CD4-positive, alpha-beta memory T cell (primary cell): ENCODE measurements around the gene SPSB3. TPM values are rescaled to one million over a fixed set of nuclear protein-coding genes. Genes with fewer than 3 reads are reported as not detected.

Experiments
- CTCF ChIA-PET: fragments of 350-600 bp; sonication (Branson Sonifier 250); formaldehyde crosslinking; loops from one replicate; lab custom pipeline; 2021; ENCODE audit warnings: inconsistent platforms; ENCODE audit not compliant: partially characterized antibody; lab: Charles Lee
- POLR2A ChIA-PET: fragments of 350-600 bp; sonication (Branson Sonifier 250); formaldehyde crosslinking; loops from one replicate; lab custom pipeline; 2021; ENCODE audit not compliant: partially characterized antibody; lab: Charles Lee
- DNase-seq, 5 donors: peaks; one replicate each; pipeline versions ENCODE4 v3.0.0 to v3.0.0-alpha.2; 2020 to 2022; ENCODE audit warnings: mixed read lengths in 1 of 5
- H3K27ac ChIP-seq: one replicate; pipeline ENCODE4 v1.7.0; 2013; ENCODE audit warnings: low read depth, low read length
- H3K27me3 ChIP-seq: 2 replicates; pipeline ENCODE4 v1.7.0; 2013; ENCODE audit warnings: mild to moderate bottlenecking, low read length, moderate library complexity; ENCODE audit not compliant: insufficient read depth
- H3K36me3 ChIP-seq: 2 replicates; pipeline ENCODE4 v1.7.0; 2013; ENCODE audit warnings: mild to moderate bottlenecking, low read length, moderate library complexity; ENCODE audit not compliant: insufficient read depth
- H3K4me1 ChIP-seq: 2 replicates; pipeline ENCODE4 v1.7.0; 2013; ENCODE audit warnings: mild to moderate bottlenecking, low read length, moderate library complexity; ENCODE audit not compliant: insufficient read depth
- H3K4me3 ChIP-seq, 2 donors: one replicate each; pipeline ENCODE4 v1.7.0; 2013; ENCODE audit warnings: low read length in 2 of 2, mild to moderate bottlenecking in 1 of 2
- H3K9me3 ChIP-seq, 2 donors: one replicate each; pipeline ENCODE4 v1.7.0; 2013; ENCODE audit warnings: low read length in 2 of 2, control low read depth in 1 of 2; ENCODE audit not compliant: control insufficient read depth in 1 of 2
- H3K27ac Mint-ChIP-seq, 7 donors: one replicate each; pipeline ENCODE4 v1.8.0; 2020 to 2021; ENCODE audit warnings: mixed read lengths in 7 of 7, mild to moderate bottlenecking in 6 of 7, inconsistent platforms in 3 of 7, moderate library complexity in 3 of 7
- H3K27me3 Mint-ChIP-seq, 2 donors: one replicate each; pipeline ENCODE4 v1.8.0; 2020 to 2021; ENCODE audit warnings: mixed read lengths in 2 of 2
- H3K36me3 Mint-ChIP-seq, 2 donors: one replicate each; pipeline ENCODE4 v1.8.0; 2020 to 2021; ENCODE audit warnings: mixed read lengths in 2 of 2, inconsistent platforms in 1 of 2, mild to moderate bottlenecking in 1 of 2
- H3K4me1 Mint-ChIP-seq, 4 donors: one replicate each; pipeline ENCODE4 v1.8.0; 2020 to 2021; ENCODE audit warnings: mixed read lengths in 4 of 4, mild to moderate bottlenecking in 1 of 4
- H3K4me3 Mint-ChIP-seq, 8 donors: one replicate each; pipeline ENCODE4 v1.8.0; 2020 to 2021; ENCODE audit warnings: mixed read lengths in 8 of 8, mild to moderate bottlenecking in 7 of 8, moderate library complexity in 6 of 8, inconsistent platforms in 3 of 8
- H3K9me3 Mint-ChIP-seq, 8 donors: one replicate each; pipeline ENCODE4 v1.8.0; 2020 to 2021; ENCODE audit warnings: mixed read lengths in 8 of 8, mild to moderate bottlenecking in 5 of 8, inconsistent platforms in 3 of 8, moderate library complexity in 1 of 8
- intact Hi-C: fragments of 100-400 bp; cut with micrococcal nuclease; formaldehyde crosslinking; loops from one replicate; pipeline ENCODE4 v1.15.1; 2023
- polyA plus RNA-seq, 2 donors: library from polyadenylated mRNA; unstranded; fragments of 300-500 nt; fragmentation: Illumina TruSeq; gene quantifications; one replicate each; pipeline ENCODE4 v1.2.3, GENCODE V29; 2021
- total RNA-seq, 2 experiments: library from RNA; stranded (reverse); gene quantifications; one replicate each; pipeline ENCODE4 v1.2.3, GENCODE V29; 2021

The SPSB3 gene
- total and polyA plus RNA-seq, 4 experiments from 2014 or later: 56.6 to 144 (median 103) TPM

DNA sequence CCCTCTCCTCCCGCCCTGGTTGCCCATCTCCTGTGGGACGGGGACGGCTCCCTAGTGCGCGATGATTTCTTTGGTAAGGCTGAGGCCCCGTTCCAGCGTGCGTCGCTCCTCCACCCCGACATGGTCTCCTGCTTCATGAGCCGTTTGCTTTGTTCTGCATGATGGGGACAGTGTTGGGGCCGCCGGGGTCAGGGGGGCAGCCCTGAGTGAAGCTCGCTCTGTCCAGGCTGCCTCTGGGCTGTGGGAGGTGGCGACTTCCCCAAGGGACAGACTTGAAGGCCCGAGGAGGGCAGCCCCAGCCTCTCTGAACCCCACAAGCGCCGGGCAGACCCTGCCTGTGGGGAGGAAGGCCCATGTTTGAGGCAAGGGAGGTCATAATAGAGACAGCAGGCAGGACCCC is 23.4 kb downstream of the SPSB3 start:
- Histone ChIP-seq H3K4me3 (no peak overlapping the region), H3K4me1 (peaks cover 9% of the 10 kb centered on the region), H3K36me3 (peaks cover 12% of the 10 kb centered on the region), H3K27ac (no peak overlapping the region), H3K9me3 (no peaks in the 10 kb centered on the region), H3K27me3 (no peaks in the 10 kb centered on the region)
- peak overlapping the region in 1 of 7 donors; percentile 37 for H3K27ac Mint-ChIP-seq
- CTCF ChIA-PET: no interaction called here
- H3K4me1 Mint-ChIP-seq: peaks cover 8 to 20% (median 14%) of the 10 kb centered on the region in 4 donors
- H3K27me3 Mint-ChIP-seq: no peaks in the 10 kb centered on the region
- no peak for DNase-seq
- POLR2A ChIA-PET: no interaction called here
- no peaks in the 10 kb centered on the region for H3K9me3 Mint-ChIP-seq
- peaks cover 4 to 20% of the 10 kb centered on the region in 2 donors for H3K36me3 Mint-ChIP-seq
- intact Hi-C loops: no loop called here
- no peak overlapping the region for H3K4me3 Mint-ChIP-seq

DNA sequence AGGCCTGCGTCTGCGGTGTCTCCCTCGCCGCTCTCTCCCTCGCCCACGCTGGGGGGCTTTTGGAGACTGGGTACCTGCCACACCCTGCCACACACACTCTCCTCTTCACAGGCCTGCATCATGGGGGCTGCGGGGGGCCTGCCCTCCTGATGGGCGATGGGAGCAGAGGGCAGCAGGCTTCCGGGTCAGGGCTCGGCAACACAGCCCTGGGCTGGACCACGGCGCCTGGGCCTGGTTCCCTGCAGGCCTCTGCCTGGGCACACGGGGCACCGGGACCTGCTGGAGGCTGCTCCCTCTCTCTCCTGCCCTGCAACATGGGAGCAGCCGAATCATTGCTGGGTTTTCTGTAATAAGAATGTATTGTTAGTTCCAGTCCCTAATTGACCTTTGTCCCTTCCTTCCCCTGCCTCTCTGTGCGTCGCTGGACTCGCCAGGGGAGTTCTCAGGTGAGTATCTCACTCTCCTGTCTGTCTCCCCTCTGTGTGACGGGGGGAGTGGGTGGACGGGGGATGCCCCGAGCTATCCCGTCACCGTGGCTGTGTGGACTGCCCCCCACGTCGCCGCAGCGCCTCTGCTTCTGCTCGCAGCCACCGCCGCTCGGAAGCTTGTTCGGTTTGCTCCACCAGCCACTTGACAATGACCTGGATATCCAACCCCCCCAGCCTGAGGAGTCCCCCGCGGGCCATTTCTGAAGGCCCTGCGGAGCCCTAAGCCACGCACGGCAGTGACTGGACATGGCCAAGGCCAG is 24.5 kb downstream of the SPSB3 start:
- Histone ChIP-seq H3K4me1 (peaks cover 9% of the 10 kb centered on the region), H3K4me3 (no peak overlapping the region), H3K9me3 (no peaks in the 10 kb centered on the region), H3K27ac (no peak overlapping the region), H3K36me3 (peaks cover 10% of the 10 kb centered on the region), H3K27me3 (no peaks in the 10 kb centered on the region)
- H3K9me3 Mint-ChIP-seq: no peaks in the 10 kb centered on the region
- peak overlapping the region in 1 of 8 donors; percentile 11 for H3K4me3 Mint-ChIP-seq
- DNase-seq: no peak
- peaks cover 8 to 20% (median 14%) of the 10 kb centered on the region in 4 donors for H3K4me1 Mint-ChIP-seq
- peaks cover 4 to 22% of the 10 kb centered on the region in 2 donors for H3K36me3 Mint-ChIP-seq
- intact Hi-C loops: no loop called here
- CTCF ChIA-PET: no interaction called here
- H3K27me3 Mint-ChIP-seq: no peaks in the 10 kb centered on the region
- POLR2A ChIA-PET: no interaction called here
- H3K27ac Mint-ChIP-seq: peak overlapping the region in 3 of 7 donors; percentile 22 to 46 (median 23)

DNA sequence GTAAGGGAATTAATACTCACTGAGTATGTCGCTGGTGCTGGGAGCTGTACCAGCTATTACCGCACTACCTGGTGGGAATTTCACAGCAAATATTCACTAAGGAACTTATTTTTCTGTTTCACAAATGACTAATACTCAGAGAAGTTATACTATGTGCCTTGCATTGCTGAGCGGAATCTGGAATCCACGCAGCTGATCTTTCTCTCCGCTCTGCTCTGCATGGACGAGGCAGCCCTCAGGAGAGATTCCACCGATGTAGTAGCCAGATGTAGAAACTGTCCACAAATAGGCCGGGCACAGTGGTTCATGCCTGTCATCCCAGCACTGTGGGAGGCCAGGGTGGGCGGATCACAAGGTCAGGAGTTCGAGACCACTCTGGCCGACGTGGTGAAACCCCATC is 28.2 kb downstream of the SPSB3 start:
- H3K4me3 Mint-ChIP-seq: no peak overlapping the region
- H3K27ac ChIP-seq: no peak overlapping the region
- H3K4me1 Mint-ChIP-seq: peaks cover 8 to 20% (median 14%) of the 10 kb centered on the region in 4 donors
- peaks cover 9% of the 10 kb centered on the region for H3K4me1 ChIP-seq
- H3K9me3 ChIP-seq: no peaks in the 10 kb centered on the region
- intact Hi-C loops: no loop called here
- H3K36me3 ChIP-seq: peaks cover 20% of the 10 kb centered on the region
- peaks cover 8 to 22% of the 10 kb centered on the region in 2 donors for H3K36me3 Mint-ChIP-seq
- H3K9me3 Mint-ChIP-seq: no peaks in the 10 kb centered on the region
- POLR2A ChIA-PET: no interaction called here
- H3K27me3 ChIP-seq: no peaks in the 10 kb centered on the region
- no peaks in the 10 kb centered on the region for H3K27me3 Mint-ChIP-seq
- H3K4me3 ChIP-seq: no peak overlapping the region
- CTCF ChIA-PET: no interaction called here
- no peak for DNase-seq
- H3K27ac Mint-ChIP-seq: peak overlapping the region in 1 of 7 donors; percentile 64

DNA sequence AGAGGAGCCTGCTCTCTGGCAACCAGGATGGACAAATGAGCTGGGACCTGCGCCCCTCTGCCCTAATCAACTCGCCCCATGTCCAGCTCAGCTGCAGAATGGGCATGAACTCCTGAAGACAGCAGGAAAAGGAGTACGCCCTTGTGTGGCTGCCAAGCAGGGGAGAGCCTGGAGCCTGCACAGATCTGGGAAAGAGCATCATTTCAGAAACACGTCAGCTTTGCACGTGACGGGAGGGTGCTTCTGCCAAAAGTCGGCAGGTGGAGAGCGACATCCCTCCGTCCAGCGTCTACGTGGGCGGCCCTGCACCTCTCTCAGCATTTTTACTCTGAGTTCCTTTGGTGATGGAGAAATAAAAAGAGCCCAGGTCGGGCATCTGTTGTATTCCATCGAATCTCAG is 29.5 kb downstream of the SPSB3 start:
- H3K36me3 Mint-ChIP-seq: peaks cover 14 to 33% of the 10 kb centered on the region in 2 donors
- no peaks in the 10 kb centered on the region for H3K9me3 Mint-ChIP-seq
- intact Hi-C loops: no loop called here
- peak in 1 of 5 donors; percentile 9 for DNase-seq
- no peak overlapping the region for H3K27ac Mint-ChIP-seq
- no peak overlapping the region for H3K4me3 Mint-ChIP-seq
- H3K36me3 ChIP-seq: peaks cover 33% of the 10 kb centered on the region
- H3K27me3 ChIP-seq: no peaks in the 10 kb centered on the region
- peaks cover 9% of the 10 kb centered on the region for H3K4me1 ChIP-seq
- peaks cover 8 to 20% (median 14%) of the 10 kb centered on the region in 4 donors for H3K4me1 Mint-ChIP-seq
- ChIA-PET POLR2A (no interaction called here), CTCF (no interaction called here)
- no peak overlapping the region for H3K27ac ChIP-seq
- H3K27me3 Mint-ChIP-seq: no peaks in the 10 kb centered on the region
- H3K9me3 ChIP-seq: no peaks in the 10 kb centered on the region
- no peak overlapping the region for H3K4me3 ChIP-seq

DNA sequence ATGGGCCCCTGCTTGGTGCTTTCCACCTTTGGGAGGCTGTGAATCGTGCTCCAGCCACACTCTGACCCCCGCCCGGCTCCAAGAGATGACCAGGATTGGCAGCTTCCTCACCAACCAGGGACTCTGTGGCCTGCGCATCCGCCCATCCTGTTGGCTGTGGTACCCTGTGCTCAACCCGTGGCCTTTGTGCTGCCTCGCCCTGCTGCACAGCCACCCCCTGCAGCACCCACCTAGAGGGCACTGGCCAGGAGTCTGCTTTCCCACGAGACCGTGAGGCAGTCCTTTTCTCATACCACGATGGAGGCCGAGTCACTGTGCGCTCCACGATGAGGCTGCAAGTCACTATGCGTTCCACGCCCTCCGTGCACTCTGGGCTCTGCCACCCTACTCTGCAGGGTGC is 30.4 kb downstream of the SPSB3 start:
- Histone ChIP-seq H3K9me3 (no peaks in the 10 kb centered on the region), H3K27ac (no peak overlapping the region), H3K27me3 (no peaks in the 10 kb centered on the region), H3K36me3 (peaks cover 39% of the 10 kb centered on the region), H3K4me1 (peaks cover 3% of the 10 kb centered on the region), H3K4me3 (no peak overlapping the region)
- intact Hi-C loops: no loop called here
- CTCF ChIA-PET: no interaction called here
- H3K36me3 Mint-ChIP-seq: peaks cover 18 to 39% of the 10 kb centered on the region in 2 donors
- POLR2A ChIA-PET: no interaction called here
- H3K27ac Mint-ChIP-seq: no peak overlapping the region
- peak in 1 of 5 donors; percentile 33 for DNase-seq
- peaks cover 3 to 12% (median 8%) of the 10 kb centered on the region in 4 donors for H3K4me1 Mint-ChIP-seq
- H3K27me3 Mint-ChIP-seq: no peaks in the 10 kb centered on the region
- H3K9me3 Mint-ChIP-seq: no peaks in the 10 kb centered on the region
- H3K4me3 Mint-ChIP-seq: no peak overlapping the region

DNA sequence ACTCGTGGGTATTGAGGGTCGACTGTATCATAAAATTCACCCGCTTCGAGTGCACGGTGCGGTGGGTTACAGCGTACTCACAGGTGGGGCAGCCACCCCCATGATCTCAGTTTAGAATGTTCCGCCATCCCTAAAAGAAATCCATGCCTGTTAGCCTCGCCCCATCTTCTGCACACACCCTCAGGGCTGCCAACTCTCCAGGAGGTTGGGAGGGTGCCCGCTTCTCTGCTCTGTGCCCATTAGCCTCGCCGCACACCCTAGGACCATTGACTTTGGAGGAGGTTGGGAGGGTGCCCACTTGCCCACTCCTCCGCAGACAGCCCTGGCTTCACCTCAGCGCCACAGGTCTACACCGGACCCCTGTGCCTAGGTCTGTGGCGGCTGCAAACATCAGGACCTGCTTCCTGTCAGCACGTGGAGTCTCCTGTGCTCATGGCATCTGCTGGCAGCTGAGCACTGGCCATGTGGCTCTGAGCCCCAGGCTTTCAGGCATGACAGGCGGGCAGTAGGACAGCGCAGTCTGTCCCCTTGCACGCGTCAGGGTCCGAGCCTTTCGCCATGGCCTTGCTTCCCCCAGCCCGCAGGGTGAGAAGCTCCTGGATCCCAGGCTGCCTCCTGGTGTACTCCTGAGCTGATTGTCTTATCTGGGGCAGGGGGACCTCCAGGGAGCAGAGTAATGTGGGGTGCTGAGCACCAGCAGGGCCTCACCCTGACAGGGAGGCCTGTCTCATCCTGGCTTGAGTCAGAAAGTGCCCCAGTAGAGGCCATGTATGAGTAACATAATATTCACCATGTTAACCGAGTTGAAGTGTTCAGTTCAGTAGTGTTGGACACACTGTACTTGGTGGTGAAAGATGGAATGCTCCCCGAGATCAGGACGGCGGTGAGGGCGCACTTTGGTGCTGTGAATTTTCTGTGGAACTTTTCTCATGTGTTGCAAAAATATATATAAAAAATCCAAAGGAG is 32.9 kb downstream of the SPSB3 start:
- Mint-ChIP-seq H3K4me1 (no peaks in the 10 kb centered on the region), H3K4me3 (no peak overlapping the region), H3K36me3 (peaks cover 26 to 54% of the 10 kb centered on the region in 2 donors), H3K27me3 (no peaks in the 10 kb centered on the region), H3K9me3 (no peaks in the 10 kb centered on the region), H3K27ac (no peak overlapping the region)
- H3K9me3 ChIP-seq: no peaks in the 10 kb centered on the region
- peaks cover 49% of the 10 kb centered on the region for H3K36me3 ChIP-seq
- peak in 1 of 5 donors; percentile 31 for DNase-seq
- H3K4me3 ChIP-seq: no peak overlapping the region
- no peak overlapping the region for H3K27ac ChIP-seq
- intact Hi-C loops: no loop called here
- ChIA-PET POLR2A (interaction anchor here (0.6 kb wide), 1 partner anchor 274 kb away, joined by 3 read pairs; no protein-coding TSS in a partner anchor), CTCF (no interaction called here)
- no peaks in the 10 kb centered on the region for H3K27me3 ChIP-seq
- H3K4me1 ChIP-seq: no peaks in the 10 kb centered on the region

DNA sequence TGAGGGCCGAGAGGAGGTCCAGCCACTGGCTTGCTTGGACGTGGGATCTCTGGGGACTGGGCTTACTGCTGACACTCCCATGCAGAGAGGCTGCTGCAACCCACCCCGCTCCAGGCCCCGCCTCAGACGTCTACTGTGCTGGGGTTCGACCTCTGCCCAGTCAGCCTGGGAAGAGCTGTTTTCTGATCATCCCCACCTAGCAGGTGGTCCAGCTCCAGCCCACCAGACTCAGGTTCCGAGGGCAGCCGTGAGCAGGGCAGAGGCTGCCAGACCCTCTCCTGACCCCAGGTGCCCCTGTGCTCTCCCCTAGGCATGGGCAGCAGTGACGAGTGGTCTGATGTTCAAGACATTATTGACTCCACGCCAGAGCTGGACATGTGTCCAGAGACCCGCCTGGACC is 34.4 kb downstream of the SPSB3 start:
- intact Hi-C loops: no loop called here
- no peak overlapping the region for H3K4me3 Mint-ChIP-seq

More for the DNA sequence above, 34.4 kb downstream of the SPSB3 start:
- no peaks in the 10 kb centered on the region for H3K4me1 ChIP-seq
- Mint-ChIP-seq H3K27me3 (no peaks in the 10 kb centered on the region), H3K4me1 (no peaks in the 10 kb centered on the region), H3K9me3 (no peaks in the 10 kb centered on the region), H3K36me3 (peaks cover 27 to 52% of the 10 kb centered on the region in 2 donors), H3K27ac (no peak overlapping the region)
- ChIA-PET POLR2A (interaction anchor here (0.6 kb wide), 1 partner anchor 53 kb away, joined by 3 read pairs; no protein-coding TSS in a partner anchor), CTCF (no interaction called here)
- no peaks in the 10 kb centered on the region for H3K9me3 ChIP-seq
- peaks cover 61% of the 10 kb centered on the region for H3K36me3 ChIP-seq
- no peaks in the 10 kb centered on the region for H3K27me3 ChIP-seq
- DNase-seq: no peak
- H3K27ac ChIP-seq: no peak overlapping the region
- H3K4me3 ChIP-seq: no peak overlapping the region
